PC-9 (cell line): ENCODE data around the gene BOK.

Experiments used
- EZH2 ChIP-seq: fragments of 200-600 bp; sonication (generic); IDR thresholded peaks from 2 replicates; pipeline ENCODE4 v1.8.0; 2017; ENCODE audit warnings: antibody characterized with exemption, low read depth
- TF ChIP-seq, protein P1 (sequence below): fragments of 200-600 bp; sonication (generic); conservative IDR thresholded peaks from 2 replicates; pipeline ENCODE4 v1.6.1; 2017; ENCODE audit warnings: mixed run types, antibody characterized with exemption, mild to moderate bottlenecking, moderate library complexity

DNA sequence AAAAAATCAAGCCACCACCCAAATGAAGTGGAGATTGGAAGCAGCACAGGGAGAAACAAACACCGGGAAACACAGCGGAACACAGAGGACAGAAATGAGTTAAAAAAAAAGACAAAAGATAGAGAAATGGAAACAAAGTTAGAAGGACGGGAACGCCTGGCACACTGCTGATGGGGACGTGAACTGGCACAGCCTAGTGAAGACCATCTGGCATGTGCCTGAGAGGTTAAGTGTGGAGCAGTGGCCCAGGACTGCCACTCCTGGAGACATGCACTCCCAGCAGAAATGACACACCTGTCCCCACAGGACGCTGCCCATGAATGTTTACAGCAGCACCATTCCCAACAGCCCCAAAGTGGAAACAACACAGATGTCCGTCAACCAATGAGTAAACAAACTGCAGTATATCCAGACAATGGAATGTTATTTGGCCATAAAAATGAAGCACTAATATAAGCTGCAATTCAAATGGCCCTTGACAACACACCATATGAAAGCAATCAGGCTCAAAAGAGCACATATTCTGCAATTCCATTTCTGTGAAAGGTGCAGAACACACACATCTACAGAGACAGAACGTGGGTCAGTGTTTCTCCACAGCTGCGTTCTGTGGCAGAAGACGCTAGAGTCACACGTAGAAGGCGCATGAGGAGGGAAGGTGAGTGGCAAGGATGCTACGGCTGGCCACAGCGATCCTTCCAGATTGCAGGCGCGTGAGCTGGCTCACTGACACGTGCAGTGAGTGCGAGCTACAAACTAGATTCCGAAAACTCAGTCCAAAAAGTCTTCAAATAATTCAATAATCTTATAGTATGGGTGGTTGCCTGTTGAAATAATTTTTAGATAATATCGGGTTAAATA is 53.8 kb downstream of the BOK start:
- TF ChIP-seq, protein P1, sequence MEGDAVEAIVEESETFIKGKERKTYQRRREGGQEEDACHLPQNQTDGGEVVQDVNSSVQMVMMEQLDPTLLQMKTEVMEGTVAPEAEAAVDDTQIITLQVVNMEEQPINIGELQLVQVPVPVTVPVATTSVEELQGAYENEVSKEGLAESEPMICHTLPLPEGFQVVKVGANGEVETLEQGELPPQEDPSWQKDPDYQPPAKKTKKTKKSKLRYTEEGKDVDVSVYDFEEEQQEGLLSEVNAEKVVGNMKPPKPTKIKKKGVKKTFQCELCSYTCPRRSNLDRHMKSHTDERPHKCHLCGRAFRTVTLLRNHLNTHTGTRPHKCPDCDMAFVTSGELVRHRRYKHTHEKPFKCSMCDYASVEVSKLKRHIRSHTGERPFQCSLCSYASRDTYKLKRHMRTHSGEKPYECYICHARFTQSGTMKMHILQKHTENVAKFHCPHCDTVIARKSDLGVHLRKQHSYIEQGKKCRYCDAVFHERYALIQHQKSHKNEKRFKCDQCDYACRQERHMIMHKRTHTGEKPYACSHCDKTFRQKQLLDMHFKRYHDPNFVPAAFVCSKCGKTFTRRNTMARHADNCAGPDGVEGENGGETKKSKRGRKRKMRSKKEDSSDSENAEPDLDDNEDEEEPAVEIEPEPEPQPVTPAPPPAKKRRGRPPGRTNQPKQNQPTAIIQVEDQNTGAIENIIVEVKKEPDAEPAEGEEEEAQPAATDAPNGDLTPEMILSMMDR: no peak
- TF ChIP-seq EZH2: no peak
